ENCODE measurements around the gene KCNB1.

KCNB1 gene

GRCh38 chr20:49404461-49404860, 78.0 kb downstream of the KCNB1 start:
- H3K9me3 ChIP-seq (ENCODE audit: insufficient read depth, low read depth, low read length): no peaks in the 10 kb centered on the region
- no peaks in the 10 kb centered on the region for H3K27me3 ChIP-seq (ENCODE audit: insufficient read depth, low read length)
- H3K9ac ChIP-seq (ENCODE audit: low read depth, low read length): no peak overlapping the region
- no peak overlapping the region for H3K4me3 ChIP-seq (ENCODE audit: low read length)
- no peaks in the 10 kb centered on the region for H3K36me3 ChIP-seq (ENCODE audit: insufficient read depth, low read depth, low read length)
- H3K27ac ChIP-seq (ENCODE audit: low read length): no peak overlapping the region
- no peaks in the 10 kb centered on the region; the same call in 1 of the 2 replicates for H3K4me1 ChIP-seq (ENCODE audit: insufficient read depth, low read length)

GRCh38 chr20:49403911-49404310, 78.6 kb downstream of the KCNB1 start:
- Histone ChIP-seq H3K27me3 (ENCODE audit: insufficient read depth, low read length) (no peaks in the 10 kb centered on the region), H3K27ac (ENCODE audit: low read length) (no peak overlapping the region), H3K36me3 (ENCODE audit: insufficient read depth, low read depth, low read length) (no peaks in the 10 kb centered on the region), H3K4me3 (ENCODE audit: low read length) (no peak overlapping the region), H3K4me1 (ENCODE audit: insufficient read depth, low read length) (no peaks in the 10 kb centered on the region; the same call in 1 of the 2 replicates), H3K9ac (ENCODE audit: low read depth, low read length) (no peak overlapping the region), H3K9me3 (ENCODE audit: insufficient read depth, low read depth, low read length) (no peaks in the 10 kb centered on the region)

GRCh38 chr20:49403012-49403411, 79.5 kb downstream of the KCNB1 start:
- H3K4me1 ChIP-seq (ENCODE audit: insufficient read depth, low read length): no peaks in the 10 kb centered on the region; the same call in 1 of the 2 replicates
- H3K36me3 ChIP-seq (ENCODE audit: insufficient read depth, low read depth, low read length): no peaks in the 10 kb centered on the region
- H3K27me3 ChIP-seq (ENCODE audit: insufficient read depth, low read length): no peaks in the 10 kb centered on the region
- H3K4me3 ChIP-seq (ENCODE audit: low read length): no peak overlapping the region
- H3K27ac ChIP-seq (ENCODE audit: low read length): no peak overlapping the region
- no peak overlapping the region for H3K9ac ChIP-seq (ENCODE audit: low read depth, low read length)
- no peaks in the 10 kb centered on the region for H3K9me3 ChIP-seq (ENCODE audit: insufficient read depth, low read depth, low read length)

- no peak overlapping the region for H3K9ac ChIP-seq (ENCODE audit: low read depth, low read length)
- no peak overlapping the region for H3K27ac ChIP-seq (ENCODE audit: low read length)
- H3K4me3 ChIP-seq (ENCODE audit: low read length): no peak overlapping the region
- no peaks in the 10 kb centered on the region; the same call in 1 of the 2 replicates for H3K4me1 ChIP-seq (ENCODE audit: insufficient read depth, low read length)
- H3K9me3 ChIP-seq (ENCODE audit: insufficient read depth, low read depth, low read length): no peaks in the 10 kb centered on the region
- H3K27me3 ChIP-seq (ENCODE audit: insufficient read depth, low read length): no peaks in the 10 kb centered on the region
- H3K36me3 ChIP-seq (ENCODE audit: insufficient read depth, low read depth, low read length): no peaks in the 10 kb centered on the region
These were observed 81.6 kb downstream of the KCNB1 start for GRCh38 chr20:49400904-49401303.

- Histone ChIP-seq H3K9ac (ENCODE audit: low read depth, low read length) (no peak overlapping the region), H3K27ac (ENCODE audit: low read length) (no peak overlapping the region), H3K4me3 (ENCODE audit: low read length) (no peak overlapping the region), H3K36me3 (ENCODE audit: insufficient read depth, low read depth, low read length) (no peaks in the 10 kb centered on the region), H3K4me1 (ENCODE audit: insufficient read depth, low read length) (no peaks in the 10 kb centered on the region; the same call in 1 of the 2 replicates), H3K9me3 (ENCODE audit: insufficient read depth, low read depth, low read length) (no peaks in the 10 kb centered on the region), H3K27me3 (ENCODE audit: insufficient read depth, low read length) (no peaks in the 10 kb centered on the region)
These were observed 82.1 kb downstream of the KCNB1 start for GRCh38 chr20:49400410-49400809.

GRCh38 chr20:49399329-49399728, 83.1 kb downstream of the KCNB1 start:
- H3K27ac ChIP-seq (ENCODE audit: low read length): no peak overlapping the region
- H3K36me3 ChIP-seq (ENCODE audit: insufficient read depth, low read depth, low read length): no peaks in the 10 kb centered on the region
- no peaks in the 10 kb centered on the region for H3K9me3 ChIP-seq (ENCODE audit: insufficient read depth, low read depth, low read length)
- no peak overlapping the region for H3K9ac ChIP-seq (ENCODE audit: low read depth, low read length)
- H3K4me3 ChIP-seq (ENCODE audit: low read length): no peak overlapping the region
- H3K27me3 ChIP-seq (ENCODE audit: insufficient read depth, low read length): no peaks in the 10 kb centered on the region
- H3K4me1 ChIP-seq (ENCODE audit: insufficient read depth, low read length): no peaks in the 10 kb centered on the region

- H3K4me1 ChIP-seq (ENCODE audit: insufficient read depth, low read length): no peaks in the 10 kb centered on the region
- no peaks in the 10 kb centered on the region for H3K36me3 ChIP-seq (ENCODE audit: insufficient read depth, low read depth, low read length)
- H3K4me3 ChIP-seq (ENCODE audit: low read length): no peak overlapping the region
- H3K27ac ChIP-seq (ENCODE audit: low read length): no peak overlapping the region
- no peak overlapping the region for H3K9ac ChIP-seq (ENCODE audit: low read depth, low read length)
- H3K27me3 ChIP-seq (ENCODE audit: insufficient read depth, low read length): no peaks in the 10 kb centered on the region
- no peaks in the 10 kb centered on the region for H3K9me3 ChIP-seq (ENCODE audit: insufficient read depth, low read depth, low read length)
These were observed 83.9 kb downstream of the KCNB1 start for GRCh38 chr20:49398401-49399144.

GRCh38 chr20:49397525-49397924, 84.9 kb downstream of the KCNB1 start:
- Histone ChIP-seq H3K9me3 (ENCODE audit: insufficient read depth, low read depth, low read length) (no peaks in the 10 kb centered on the region), H3K4me3 (ENCODE audit: low read length) (no peak overlapping the region), H3K4me1 (ENCODE audit: insufficient read depth, low read length) (no peaks in the 10 kb centered on the region), H3K9ac (ENCODE audit: low read depth, low read length) (no peak overlapping the region), H3K27ac (ENCODE audit: low read length) (no peak overlapping the region), H3K27me3 (ENCODE audit: insufficient read depth, low read length) (no peaks in the 10 kb centered on the region), H3K36me3 (ENCODE audit: insufficient read depth, low read depth, low read length) (no peaks in the 10 kb centered on the region)

- Histone ChIP-seq H3K4me3 (ENCODE audit: low read length) (no peak overlapping the region), H3K27me3 (ENCODE audit: insufficient read depth, low read length) (no peaks in the 10 kb centered on the region), H3K27ac (ENCODE audit: low read length) (no peak overlapping the region), H3K36me3 (ENCODE audit: insufficient read depth, low read depth, low read length) (no peaks in the 10 kb centered on the region), H3K9ac (ENCODE audit: low read depth, low read length) (no peak overlapping the region), H3K4me1 (ENCODE audit: insufficient read depth, low read length) (no peaks in the 10 kb centered on the region), H3K9me3 (ENCODE audit: insufficient read depth, low read depth, low read length) (no peaks in the 10 kb centered on the region)
These were observed 86.2 kb downstream of the KCNB1 start for GRCh38 chr20:49396230-49396629.

GRCh38 chr20:49395659-49396058, 86.8 kb downstream of the KCNB1 start:
- Histone ChIP-seq H3K9ac (ENCODE audit: low read depth, low read length) (no peak overlapping the region), H3K4me1 (ENCODE audit: insufficient read depth, low read length) (no peaks in the 10 kb centered on the region), H3K27ac (ENCODE audit: low read length) (no peak overlapping the region), H3K9me3 (ENCODE audit: insufficient read depth, low read depth, low read length) (no peaks in the 10 kb centered on the region), H3K4me3 (ENCODE audit: low read length) (no peak overlapping the region), H3K36me3 (ENCODE audit: insufficient read depth, low read depth, low read length) (no peaks in the 10 kb centered on the region), H3K27me3 (ENCODE audit: insufficient read depth, low read length) (no peaks in the 10 kb centered on the region)

GRCh38 chr20:49395183-49395582, 87.3 kb downstream of the KCNB1 start:
- no peaks in the 10 kb centered on the region for H3K27me3 ChIP-seq (ENCODE audit: insufficient read depth, low read length)
- no peaks in the 10 kb centered on the region for H3K9me3 ChIP-seq (ENCODE audit: insufficient read depth, low read depth, low read length)
- H3K4me3 ChIP-seq (ENCODE audit: low read length): no peak overlapping the region
- no peaks in the 10 kb centered on the region for H3K36me3 ChIP-seq (ENCODE audit: insufficient read depth, low read depth, low read length)
- H3K4me1 ChIP-seq (ENCODE audit: insufficient read depth, low read length): no peaks in the 10 kb centered on the region
- H3K27ac ChIP-seq (ENCODE audit: low read length): no peak overlapping the region
- H3K9ac ChIP-seq (ENCODE audit: low read depth, low read length): no peak overlapping the region

GRCh38 chr20:49394757-49395156, 87.7 kb downstream of the KCNB1 start:
- H3K36me3 ChIP-seq (ENCODE audit: insufficient read depth, low read depth, low read length): no peaks in the 10 kb centered on the region
- H3K9me3 ChIP-seq (ENCODE audit: insufficient read depth, low read depth, low read length): no peaks in the 10 kb centered on the region
- no peak overlapping the region for H3K9ac ChIP-seq (ENCODE audit: low read depth, low read length)
- H3K27me3 ChIP-seq (ENCODE audit: insufficient read depth, low read length): no peaks in the 10 kb centered on the region
- no peaks in the 10 kb centered on the region for H3K4me1 ChIP-seq (ENCODE audit: insufficient read depth, low read length)
- H3K4me3 ChIP-seq (ENCODE audit: low read length): no peak overlapping the region
- H3K27ac ChIP-seq (ENCODE audit: low read length): no peak overlapping the region

All from iPS-20b (cell line).